Colonic mucosa (tissue), 4 donors: ENCODE results near the gene WNK2. TPM values are rescaled to one million over a fixed set of nuclear protein-coding genes. Genes with fewer than 3 reads are reported as not detected.

Experiments used
- DNase-seq: peaks from one replicate; pipeline ENCODE4 v3.0.0-alpha.2; 2020
- H3K27ac ChIP-seq: fragments of 200-600 bp; one replicate; pipeline ENCODE4 v1.8.0; 2021
- H3K27me3 ChIP-seq: fragments of 200-600 bp; one replicate; pipeline ENCODE4 v1.8.0; 2021
- H3K36me3 ChIP-seq: fragments of 200-600 bp; one replicate; pipeline ENCODE4 v1.8.0; 2021
- H3K4me1 ChIP-seq: fragments of 200-600 bp; one replicate; pipeline ENCODE4 v1.8.0; 2021; ENCODE audit warnings: mild to moderate bottlenecking
- H3K4me3 ChIP-seq: fragments of 200-600 bp; one replicate; pipeline ENCODE4 v1.8.0; 2021
- H3K9ac ChIP-seq, 2 donors: one replicate each; pipeline ENCODE4 v1.7.0; 2013; ENCODE audit warnings: control low read depth in 2 of 2, low read depth in 2 of 2, low read length in 2 of 2
- H3K9me3 ChIP-seq: fragments of 200-600 bp; one replicate; pipeline ENCODE4 v1.8.0; 2021
- intact Hi-C: fragments of 100-400 bp; cut with DNase I; formaldehyde crosslinking; loops from one replicate; pipeline ENCODE4 v1.14.1; 2022
- total RNA-seq, 2 donors: library from RNA; stranded (reverse); fragmentation: NEBNext Ultra II Directional in 1 of 2; extraction: Animal tissue kit (Norgen Biotek cat#: 25700) in 1 of 2; gene quantifications; one replicate each; pipeline ENCODE4 v1.2.1, GENCODE V29; 2021
- TF ChIP-seq, protein P1 (sequence below): fragments of 200-600 bp; IDR thresholded peaks from one replicate; pipeline ENCODE4 v1.8.0; 2022; ENCODE audit warnings: antibody characterized with exemption, mild to moderate bottlenecking
- donor health status: healthy.
- donor health status: DM: no; HTN: no; CAD: no.
- donor health status: DM: no; HTN: no; CAD: no.

The WNK2 gene
- total RNA-seq, 2 donors from 2014 or later: 161 to 238 TPM

DNA sequence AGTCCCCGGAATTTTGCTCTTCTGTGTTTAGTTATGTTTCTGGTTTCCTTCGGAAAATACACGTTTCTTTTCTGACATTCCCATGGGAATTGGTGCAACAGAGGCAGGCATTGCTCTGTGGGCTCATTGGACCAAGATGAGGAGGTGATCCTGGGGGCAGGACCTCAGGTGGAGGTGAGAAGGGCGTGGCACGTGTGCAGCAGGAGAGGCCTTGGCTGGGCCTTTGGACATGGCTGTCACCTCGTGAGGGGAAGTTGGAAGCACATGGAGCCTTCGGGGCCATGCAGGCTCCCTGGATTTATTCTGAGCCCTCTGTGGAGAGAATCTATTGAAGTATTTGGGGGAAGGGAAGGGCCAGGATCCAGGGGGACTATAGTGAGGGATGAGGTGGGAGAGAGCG lies 44.5 kb downstream of the WNK2 start:
- TF ChIP-seq, protein P1, sequence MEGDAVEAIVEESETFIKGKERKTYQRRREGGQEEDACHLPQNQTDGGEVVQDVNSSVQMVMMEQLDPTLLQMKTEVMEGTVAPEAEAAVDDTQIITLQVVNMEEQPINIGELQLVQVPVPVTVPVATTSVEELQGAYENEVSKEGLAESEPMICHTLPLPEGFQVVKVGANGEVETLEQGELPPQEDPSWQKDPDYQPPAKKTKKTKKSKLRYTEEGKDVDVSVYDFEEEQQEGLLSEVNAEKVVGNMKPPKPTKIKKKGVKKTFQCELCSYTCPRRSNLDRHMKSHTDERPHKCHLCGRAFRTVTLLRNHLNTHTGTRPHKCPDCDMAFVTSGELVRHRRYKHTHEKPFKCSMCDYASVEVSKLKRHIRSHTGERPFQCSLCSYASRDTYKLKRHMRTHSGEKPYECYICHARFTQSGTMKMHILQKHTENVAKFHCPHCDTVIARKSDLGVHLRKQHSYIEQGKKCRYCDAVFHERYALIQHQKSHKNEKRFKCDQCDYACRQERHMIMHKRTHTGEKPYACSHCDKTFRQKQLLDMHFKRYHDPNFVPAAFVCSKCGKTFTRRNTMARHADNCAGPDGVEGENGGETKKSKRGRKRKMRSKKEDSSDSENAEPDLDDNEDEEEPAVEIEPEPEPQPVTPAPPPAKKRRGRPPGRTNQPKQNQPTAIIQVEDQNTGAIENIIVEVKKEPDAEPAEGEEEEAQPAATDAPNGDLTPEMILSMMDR: no peak
- no peak for DNase-seq
- peak overlapping the region; percentile 77 for H3K27ac ChIP-seq
- no peaks in the 10 kb centered on the region for H3K27me3 ChIP-seq
- H3K4me3 ChIP-seq: no peak overlapping the region
- H3K9ac ChIP-seq: peak overlapping the region in 1 of 2 donors; percentile 53
- no peaks in the 10 kb centered on the region for H3K9me3 ChIP-seq
- H3K4me1 ChIP-seq: peaks cover 34% of the 10 kb centered on the region
- intact Hi-C loops: no loop called here
- no peaks in the 10 kb centered on the region for H3K36me3 ChIP-seq

GRCh38 chr9:93229636-93230035 lies 45.7 kb downstream of the WNK2 start:
- Histone ChIP-seq H3K9ac (peak overlapping the region in 1 of 2 donors; percentile 53), H3K4me3 (no peak overlapping the region), H3K9me3 (no peaks in the 10 kb centered on the region), H3K36me3 (no peaks in the 10 kb centered on the region), H3K27ac (no peak overlapping the region), H3K27me3 (no peaks in the 10 kb centered on the region), H3K4me1 (peaks cover 22% of the 10 kb centered on the region)
- intact Hi-C loops: loop anchor here (5.0 to 10.0 kb wide), 2 partner anchors 32 to 65 kb away; no protein-coding TSS in a partner anchor
- DNase-seq: no peak
- TF ChIP-seq, protein P1: no peak

DNA sequence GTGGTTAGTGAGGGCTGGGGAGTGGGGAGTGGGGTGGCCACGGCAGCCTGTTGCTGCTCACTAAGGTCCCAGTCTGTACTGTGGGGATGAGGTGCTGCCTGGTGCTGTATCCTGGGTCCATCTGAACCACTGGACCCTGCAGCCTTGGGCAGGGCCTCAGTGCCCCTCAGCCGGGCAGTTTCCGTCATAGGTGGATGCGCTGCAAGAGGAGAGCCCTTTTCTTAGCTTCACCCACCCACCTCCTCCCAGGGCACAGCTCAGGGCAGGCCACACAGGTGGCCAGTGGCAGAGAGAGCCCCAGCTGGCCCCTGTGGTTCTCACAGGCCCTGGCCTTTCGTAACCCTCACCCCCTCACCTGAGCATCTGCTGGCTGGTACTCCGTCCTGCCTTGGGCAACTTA lies 46.2 kb downstream of the WNK2 start:
- intact Hi-C loops: loop anchor here (5.0 to 10.0 kb wide), 2 partner anchors 33 to 65 kb away; no protein-coding TSS in a partner anchor
- Histone ChIP-seq H3K27ac (peak overlapping the region; percentile 82), H3K9ac (peak overlapping the region in 1 of 2 donors; percentile 53), H3K4me1 (peaks cover 19% of the 10 kb centered on the region), H3K27me3 (no peaks in the 10 kb centered on the region), H3K4me3 (no peak overlapping the region), H3K9me3 (no peaks in the 10 kb centered on the region), H3K36me3 (no peaks in the 10 kb centered on the region)
- no peak for DNase-seq
- TF ChIP-seq, protein P1: no peak

- H3K27ac ChIP-seq: peak overlapping the region; percentile 82
- no peaks in the 10 kb centered on the region for H3K9me3 ChIP-seq
- no peaks in the 10 kb centered on the region for H3K27me3 ChIP-seq
- peak; percentile 69 for DNase-seq
- intact Hi-C loops: loop anchor here (5.0 to 10.0 kb wide), 2 partner anchors 33 to 64 kb away; no protein-coding TSS in a partner anchor
- peaks cover 18% of the 10 kb centered on the region for H3K4me1 ChIP-seq
- H3K9ac ChIP-seq: peak overlapping the region in 1 of 2 donors; percentile 53
- TF ChIP-seq, protein P1: no peak
- H3K36me3 ChIP-seq: no peaks in the 10 kb centered on the region
- no peak overlapping the region for H3K4me3 ChIP-seq
Observed at GRCh38 chr9:93230601-93231000, 46.7 kb downstream of the WNK2 start.

DNA sequence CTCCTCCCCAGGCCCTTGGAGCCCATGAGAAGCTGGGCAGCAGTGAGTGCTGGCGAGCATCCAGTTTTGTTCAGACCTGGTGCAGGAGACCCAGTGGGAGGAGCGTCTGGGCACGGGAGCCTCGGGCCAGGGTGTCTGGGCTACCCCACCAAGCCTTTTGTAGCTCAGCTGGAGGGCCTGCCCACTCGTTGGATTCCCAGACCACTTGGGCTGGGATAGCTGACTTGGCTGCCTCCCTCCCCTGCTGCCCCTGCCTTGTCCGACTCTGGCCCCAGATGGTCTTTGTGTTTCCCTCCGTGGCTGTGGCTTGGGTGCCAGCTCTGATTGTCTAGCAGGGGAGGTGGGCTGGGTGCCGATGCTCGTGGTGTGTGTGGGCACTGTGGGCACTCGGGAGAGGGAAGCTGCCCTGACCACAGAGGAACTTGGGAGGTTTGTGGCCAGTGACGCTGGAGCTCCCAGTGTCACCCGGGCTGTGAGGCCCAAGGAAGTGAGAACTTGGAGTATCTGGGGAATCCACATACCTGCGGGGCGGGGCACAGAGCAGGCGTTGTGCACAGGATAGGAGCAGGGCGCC lies 47.3 kb downstream of the WNK2 start:
- Histone ChIP-seq H3K27ac (peak overlapping the region; percentile 82), H3K9ac (peak overlapping the region in 1 of 2 donors; percentile 53), H3K4me1 (peaks cover 18% of the 10 kb centered on the region), H3K4me3 (no peak overlapping the region), H3K27me3 (no peaks in the 10 kb centered on the region), H3K9me3 (no peaks in the 10 kb centered on the region), H3K36me3 (no peaks in the 10 kb centered on the region)
- DNase-seq: peak; percentile 78
- intact Hi-C loops: loop anchor here (5.0 to 10.0 kb wide), 2 partner anchors 34 to 64 kb away; no protein-coding TSS in a partner anchor
- TF ChIP-seq, protein P1: no peak
